Naive B cell (primary cell): Measurements from ENCODE around the gene CES4A. TPM values are rescaled to one million over a fixed set of nuclear protein-coding genes. Genes with fewer than 3 reads are reported as not detected.
"Not testable (repeated sequence)": the region's sequence is repeated elsewhere in the genome, so short reads cannot be mapped to it uniquely, and the experiment has no call there.

Source experiments
- ATAC-seq, 2 donors: fragments of 150-1000 bp; cut with Tn5 transposase; 2 replicates each; pipeline ENCODE4 v1.10.0; 2021; ENCODE audit warnings: low read depth in 2 of 2, mild to moderate bottlenecking in 2 of 2, moderate library complexity in 2 of 2
- DNase-seq: peaks from one replicate; pipeline ENCODE4 v3.0.0; 2022
- H3K27ac Mint-ChIP-seq, 6 donors: one replicate each; pipeline ENCODE4 v1.8.0; 2020 to 2022; ENCODE audit warnings: mild to moderate bottlenecking in 6 of 6, mixed read lengths in 6 of 6, moderate library complexity in 5 of 6, inconsistent platforms in 2 of 6
- H3K27me3 Mint-ChIP-seq, 3 donors: one replicate each; pipeline ENCODE4 v1.8.0; 2021 to 2022; ENCODE audit warnings: mixed read lengths in 3 of 3, mild to moderate bottlenecking in 1 of 3
- H3K36me3 Mint-ChIP-seq, 2 donors: one replicate each; pipeline ENCODE4 v1.8.0; 2020 to 2022; ENCODE audit warnings: mixed read lengths in 2 of 2, inconsistent platforms in 1 of 2, mild to moderate bottlenecking in 1 of 2
- H3K4me1 Mint-ChIP-seq, 3 donors: one replicate each; pipeline ENCODE4 v1.8.0; 2020 to 2022; ENCODE audit warnings: mixed read lengths in 3 of 3, inconsistent platforms in 1 of 3, mild to moderate bottlenecking in 1 of 3, moderate library complexity in 1 of 3
- H3K4me3 Mint-ChIP-seq, 8 donors: one replicate each; pipeline ENCODE4 v1.8.0; 2020 to 2022; ENCODE audit warnings: mild to moderate bottlenecking in 8 of 8, mixed read lengths in 8 of 8, moderate library complexity in 8 of 8, inconsistent platforms in 2 of 8
- H3K9me3 Mint-ChIP-seq, 7 donors: one replicate each; pipeline ENCODE4 v1.8.0; 2020 to 2022; ENCODE audit warnings: mixed read lengths in 7 of 7, mild to moderate bottlenecking in 5 of 7, inconsistent platforms in 2 of 7, moderate library complexity in 1 of 7
- polyA plus RNA-seq, 6 donors: library from polyadenylated mRNA; unstranded; fragments of 300-500 nt; fragmentation: Illumina TruSeq; gene quantifications; one replicate each; pipeline ENCODE4 v1.2.3, GENCODE V29; 2021; ENCODE audit warnings: low read depth in 6 of 6

The CES4A gene
- polyA plus RNA-seq, 6 donors from 2014 or later, result 0.61 to 5.8 (median 1.4) TPM

- Mint-ChIP-seq H3K4me1 (peaks cover 13 to 21% (median 20%) of the 10 kb centered on the region in 3 donors), H3K9me3 (peaks cover 0 to 6% (median 0%) of the 10 kb centered on the region in 7 donors), H3K36me3 (peaks cover 0 to 7% of the 10 kb centered on the region in 2 donors), H3K27ac (no peak overlapping the region), H3K4me3 (peak overlapping the region; percentile 84 to 94 (median 89)), H3K27me3 (peaks cover 40 to 57% (median 46%) of the 10 kb centered on the region in 3 donors)
- ATAC-seq, result peak in 1 of 2 donors; percentile 4
- DNase-seq, result no peak
These were observed 39.6 kb upstream of the CES4A start for GRCh38 chr16:66948837-66949225.

GRCh38 chr16:66949472-66949871, 38.9 kb upstream of the CES4A start:
- ATAC-seq, result no peak
- Mint-ChIP-seq H3K27ac (no peak overlapping the region), H3K9me3 (peaks cover 0 to 6% (median 0%) of the 10 kb centered on the region in 7 donors), H3K36me3 (peaks cover 0 to 7% of the 10 kb centered on the region in 2 donors), H3K4me1 (peaks cover 17 to 21% (median 20%) of the 10 kb centered on the region in 3 donors), H3K27me3 (peaks cover 44 to 62% (median 51%) of the 10 kb centered on the region in 3 donors), H3K4me3 (peak overlapping the region in 7 of 8 donors; percentile 34 to 94 (median 56))
- DNase-seq, result no peak

GRCh38 chr16:66950437-66950836, 38.0 kb upstream of the CES4A start:
- peaks cover 17 to 21% (median 20%) of the 10 kb centered on the region in 3 donors for H3K4me1 Mint-ChIP-seq
- peak overlapping the region in 3 of 8 donors; percentile 4 to 26 (median 9) for H3K4me3 Mint-ChIP-seq
- H3K36me3 Mint-ChIP-seq, result peaks cover 0 to 7% of the 10 kb centered on the region in 2 donors
- no peak for ATAC-seq
- H3K9me3 Mint-ChIP-seq, result peaks cover 0 to 6% (median 0%) of the 10 kb centered on the region in 7 donors
- no peak overlapping the region for H3K27ac Mint-ChIP-seq
- DNase-seq, result no peak
- peaks cover 44 to 62% (median 51%) of the 10 kb centered on the region in 3 donors for H3K27me3 Mint-ChIP-seq

- ATAC-seq, result no peak
- H3K36me3 Mint-ChIP-seq, result peaks cover 0 to 7% of the 10 kb centered on the region in 2 donors
- H3K9me3 Mint-ChIP-seq, result peaks cover 0 to 6% (median 0%) of the 10 kb centered on the region in 7 donors
- peaks cover 17 to 21% (median 20%) of the 10 kb centered on the region in 3 donors for H3K4me1 Mint-ChIP-seq
- H3K27me3 Mint-ChIP-seq, result peaks cover 44 to 62% (median 51%) of the 10 kb centered on the region in 3 donors
- no peak for DNase-seq
- H3K27ac Mint-ChIP-seq, result no peak overlapping the region
- peak overlapping the region in 1 of 8 donors; percentile 13 for H3K4me3 Mint-ChIP-seq
These were observed 37.2 kb upstream of the CES4A start for GRCh38 chr16:66950971-66951790.

- Mint-ChIP-seq H3K27ac (no peak overlapping the region), H3K36me3 (peaks cover 0 to 7% of the 10 kb centered on the region in 2 donors), H3K9me3 (peaks cover 0 to 6% (median 0%) of the 10 kb centered on the region in 7 donors), H3K4me1 (peaks cover 10 to 13% (median 11%) of the 10 kb centered on the region in 3 donors), H3K4me3 (no peak overlapping the region), H3K27me3 (peaks cover 40 to 60% (median 51%) of the 10 kb centered on the region in 3 donors)
- ATAC-seq (no peak), DNase-seq (no peak)
These were observed 35.8 kb upstream of the CES4A start for GRCh38 chr16:66952430-66953110.

- Mint-ChIP-seq H3K27me3 (peaks cover 33 to 56% (median 55%) of the 10 kb centered on the region in 3 donors), H3K4me3 (no peak overlapping the region), H3K36me3 (peaks cover 0 to 7% of the 10 kb centered on the region in 2 donors)
These were observed 34.8 kb upstream of the CES4A start for GRCh38 chr16:66953462-66954096.

GRCh38 chr16:66954097-66954659, 34.2 kb upstream of the CES4A start:
- no peak overlapping the region for H3K4me3 Mint-ChIP-seq
- peaks cover 0 to 11% (median 4%) of the 10 kb centered on the region in 3 donors for H3K4me1 Mint-ChIP-seq
- peaks cover 0 to 7% of the 10 kb centered on the region in 2 donors for H3K36me3 Mint-ChIP-seq
- H3K27ac Mint-ChIP-seq, result no peak overlapping the region
- ATAC-seq, result peak; percentile 74 to 90
- H3K27me3 Mint-ChIP-seq, result peaks cover 37 to 53% (median 52%) of the 10 kb centered on the region in 3 donors
- DNase-seq, result peak; percentile 64
- H3K9me3 Mint-ChIP-seq, result peaks cover 0 to 6% (median 0%) of the 10 kb centered on the region in 7 donors

More at GRCh38 chr16:66953462-66954096, 34.8 kb upstream of the CES4A start:
- Mint-ChIP-seq H3K27ac (no peak overlapping the region), H3K9me3 (peaks cover 0 to 6% (median 0%) of the 10 kb centered on the region in 7 donors), H3K4me1 (peaks cover under 1 to 8% (median 4%) of the 10 kb centered on the region in 3 donors)
- ATAC-seq (no peak), DNase-seq (no peak)

GRCh38 chr16:66955363-66956153, 32.8 kb upstream of the CES4A start:
- Mint-ChIP-seq H3K27me3 (peaks cover 30 to 56% (median 48%) of the 10 kb centered on the region in 3 donors), H3K4me1 (peaks cover 0 to 11% (median 4%) of the 10 kb centered on the region in 3 donors), H3K27ac (peak overlapping the region in 1 of 6 donors; percentile 76)
- not testable (repeated sequence) for ATAC-seq, DNase-seq, H3K36me3 Mint-ChIP-seq, H3K9me3 Mint-ChIP-seq, H3K4me3 Mint-ChIP-seq

- H3K9me3 Mint-ChIP-seq, DNase-seq, H3K36me3 Mint-ChIP-seq, H3K27ac Mint-ChIP-seq, H3K4me3 Mint-ChIP-seq, ATAC-seq: not testable (repeated sequence)
- Mint-ChIP-seq H3K4me1 (peaks cover 3 to 15% (median 9%) of the 10 kb centered on the region in 3 donors), H3K27me3 (peaks cover 27 to 54% (median 43%) of the 10 kb centered on the region in 3 donors)
These were observed 32.3 kb upstream of the CES4A start for GRCh38 chr16:66956154-66956457.

GRCh38 chr16:66958857-66959703, 29.3 kb upstream of the CES4A start:
- no peak overlapping the region for H3K27ac Mint-ChIP-seq

GRCh38 chr16:66959704-66960161, 28.7 kb upstream of the CES4A start:
- Mint-ChIP-seq H3K27me3 (peaks cover 8 to 32% (median 21%) of the 10 kb centered on the region in 3 donors), H3K9me3 (no peaks in the 10 kb centered on the region), H3K27ac (no peak overlapping the region), H3K36me3 (no peaks in the 10 kb centered on the region), H3K4me1 (peaks cover 13 to 27% (median 17%) of the 10 kb centered on the region in 3 donors), H3K4me3 (no peak overlapping the region)
- no peak for DNase-seq
- ATAC-seq, result no peak

More at GRCh38 chr16:66958857-66959703, 29.3 kb upstream of the CES4A start:
- Mint-ChIP-seq H3K4me3 (no peak overlapping the region), H3K9me3 (no peaks in the 10 kb centered on the region), H3K36me3 (no peaks in the 10 kb centered on the region), H3K27me3 (peaks cover 9 to 30% (median 20%) of the 10 kb centered on the region in 3 donors), H3K4me1 (peaks cover 13 to 27% (median 18%) of the 10 kb centered on the region in 3 donors)
- no peak for DNase-seq
- no peak for ATAC-seq
